Measurements from ENCODE around the gene ARID5B.

Gene ARID5B

DNA sequence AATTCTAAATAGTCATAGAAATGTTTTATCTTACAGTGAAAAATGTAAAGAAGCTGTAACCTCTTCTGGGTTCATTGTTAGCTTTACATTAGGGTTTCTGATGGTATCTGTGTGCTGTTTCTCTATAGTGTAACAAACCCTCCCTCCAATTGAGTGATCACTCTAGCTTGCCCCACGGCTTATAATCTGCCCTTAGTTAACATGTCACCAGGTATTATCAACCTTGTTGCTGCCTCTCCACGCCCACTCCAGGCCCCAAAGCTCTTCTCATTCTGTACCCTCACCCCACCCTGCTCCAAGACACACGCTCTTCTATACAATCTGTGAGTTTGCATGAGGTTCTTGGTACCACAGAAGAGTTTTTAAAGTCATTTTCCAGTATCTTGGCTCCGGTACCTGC is 139.4 kb downstream of the ARID5B start:
- TF ChIP-seq, protein P1, sequence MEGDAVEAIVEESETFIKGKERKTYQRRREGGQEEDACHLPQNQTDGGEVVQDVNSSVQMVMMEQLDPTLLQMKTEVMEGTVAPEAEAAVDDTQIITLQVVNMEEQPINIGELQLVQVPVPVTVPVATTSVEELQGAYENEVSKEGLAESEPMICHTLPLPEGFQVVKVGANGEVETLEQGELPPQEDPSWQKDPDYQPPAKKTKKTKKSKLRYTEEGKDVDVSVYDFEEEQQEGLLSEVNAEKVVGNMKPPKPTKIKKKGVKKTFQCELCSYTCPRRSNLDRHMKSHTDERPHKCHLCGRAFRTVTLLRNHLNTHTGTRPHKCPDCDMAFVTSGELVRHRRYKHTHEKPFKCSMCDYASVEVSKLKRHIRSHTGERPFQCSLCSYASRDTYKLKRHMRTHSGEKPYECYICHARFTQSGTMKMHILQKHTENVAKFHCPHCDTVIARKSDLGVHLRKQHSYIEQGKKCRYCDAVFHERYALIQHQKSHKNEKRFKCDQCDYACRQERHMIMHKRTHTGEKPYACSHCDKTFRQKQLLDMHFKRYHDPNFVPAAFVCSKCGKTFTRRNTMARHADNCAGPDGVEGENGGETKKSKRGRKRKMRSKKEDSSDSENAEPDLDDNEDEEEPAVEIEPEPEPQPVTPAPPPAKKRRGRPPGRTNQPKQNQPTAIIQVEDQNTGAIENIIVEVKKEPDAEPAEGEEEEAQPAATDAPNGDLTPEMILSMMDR (conservative IDR thresholded peaks at IDR 0.05) = no peak
- no peak overlapping the region for H3K27ac ChIP-seq

DNA sequence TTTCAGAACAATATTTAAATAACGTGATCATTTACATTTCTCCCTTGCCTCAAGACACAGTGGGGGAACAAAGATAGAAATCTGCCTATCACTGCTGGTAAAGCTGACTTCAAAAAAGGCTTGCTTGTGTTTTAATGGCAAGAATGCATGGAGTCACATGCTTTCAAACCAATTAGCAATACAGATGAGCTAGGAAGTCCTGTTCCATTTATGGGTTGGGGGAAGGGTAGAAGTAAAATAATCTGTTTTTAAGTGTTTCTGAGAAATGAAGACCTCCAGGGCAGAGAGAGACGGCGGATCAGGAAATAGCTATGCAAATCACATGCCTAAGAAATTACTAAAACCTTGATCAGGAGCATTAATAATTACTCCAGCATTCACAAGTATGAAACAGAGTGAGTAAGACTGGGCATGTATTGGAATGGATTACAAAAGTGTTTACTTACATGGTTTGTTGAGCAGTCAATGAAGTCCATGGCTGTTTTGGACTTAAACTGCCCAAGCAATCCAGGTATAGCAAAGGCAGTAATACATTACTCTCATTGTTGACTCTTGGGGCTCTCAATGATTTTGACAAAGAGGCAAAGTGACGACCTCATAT is 142.0 kb downstream of the ARID5B start:
- TF ChIP-seq, protein P1 (conservative IDR thresholded peaks at IDR 0.05) = no peak
- H3K27ac ChIP-seq = no peak overlapping the region

DNA sequence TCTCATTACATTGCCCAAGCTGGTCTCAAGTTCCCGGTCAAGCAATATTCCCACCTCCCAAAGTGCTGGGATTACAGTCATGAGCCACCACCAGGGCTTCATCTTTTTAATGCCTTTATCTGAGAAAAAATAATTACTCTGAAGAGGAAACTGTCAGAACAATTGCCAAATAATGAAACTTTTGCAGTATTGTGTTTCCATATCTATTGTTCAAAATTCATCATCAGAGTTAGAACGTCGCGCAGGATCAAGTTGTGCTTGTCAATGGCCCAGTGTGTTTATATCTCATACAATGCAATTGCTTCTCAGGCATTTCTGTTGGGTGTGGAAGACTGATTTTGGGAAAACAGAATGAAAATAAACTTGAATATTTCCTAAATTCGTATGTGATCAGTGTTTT is 143.1 kb downstream of the ARID5B start:
- H3K27ac ChIP-seq = no peak overlapping the region
- TF ChIP-seq, protein P1 (conservative IDR thresholded peaks at IDR 0.05) = no peak

DNA sequence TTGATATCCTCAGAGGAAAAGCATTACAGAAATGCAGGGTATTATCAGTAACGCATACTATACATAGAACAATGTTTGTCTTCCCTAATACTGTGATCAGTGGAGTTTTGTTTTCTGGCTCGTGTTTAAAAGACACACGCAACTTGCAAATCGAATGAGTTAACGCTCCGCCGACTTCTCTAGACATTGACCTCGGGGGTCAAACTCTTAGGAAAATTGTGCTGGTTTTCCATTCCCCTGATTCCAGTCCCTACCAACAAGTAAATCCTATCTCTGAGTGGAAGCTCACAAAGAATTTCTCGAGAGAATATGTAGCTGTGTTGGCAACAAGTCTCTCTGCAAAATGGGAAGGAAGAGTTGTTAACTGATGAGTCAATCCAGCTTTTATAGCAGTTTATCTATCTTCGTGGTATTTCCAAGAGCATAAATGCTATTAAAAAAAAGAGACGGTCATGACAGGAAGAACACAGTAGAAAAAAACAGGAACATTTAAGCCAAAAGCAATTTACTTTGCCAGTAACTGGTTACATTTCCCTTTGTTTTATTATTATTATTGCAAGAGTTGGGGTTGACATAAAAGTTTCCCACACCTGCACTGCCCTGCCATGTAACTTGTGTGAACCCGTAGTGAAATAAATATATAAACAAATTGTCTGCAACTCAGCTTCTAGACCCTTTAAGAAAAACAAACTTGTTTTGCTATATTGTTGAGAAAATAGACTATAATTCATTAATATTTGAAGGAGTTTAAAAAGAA is 144.4 kb downstream of the ARID5B start:
- peak overlapping the region; percentile 61 for H3K27ac ChIP-seq
- TF ChIP-seq, protein P1 (conservative IDR thresholded peaks at IDR 0.05) = no peak

DNA sequence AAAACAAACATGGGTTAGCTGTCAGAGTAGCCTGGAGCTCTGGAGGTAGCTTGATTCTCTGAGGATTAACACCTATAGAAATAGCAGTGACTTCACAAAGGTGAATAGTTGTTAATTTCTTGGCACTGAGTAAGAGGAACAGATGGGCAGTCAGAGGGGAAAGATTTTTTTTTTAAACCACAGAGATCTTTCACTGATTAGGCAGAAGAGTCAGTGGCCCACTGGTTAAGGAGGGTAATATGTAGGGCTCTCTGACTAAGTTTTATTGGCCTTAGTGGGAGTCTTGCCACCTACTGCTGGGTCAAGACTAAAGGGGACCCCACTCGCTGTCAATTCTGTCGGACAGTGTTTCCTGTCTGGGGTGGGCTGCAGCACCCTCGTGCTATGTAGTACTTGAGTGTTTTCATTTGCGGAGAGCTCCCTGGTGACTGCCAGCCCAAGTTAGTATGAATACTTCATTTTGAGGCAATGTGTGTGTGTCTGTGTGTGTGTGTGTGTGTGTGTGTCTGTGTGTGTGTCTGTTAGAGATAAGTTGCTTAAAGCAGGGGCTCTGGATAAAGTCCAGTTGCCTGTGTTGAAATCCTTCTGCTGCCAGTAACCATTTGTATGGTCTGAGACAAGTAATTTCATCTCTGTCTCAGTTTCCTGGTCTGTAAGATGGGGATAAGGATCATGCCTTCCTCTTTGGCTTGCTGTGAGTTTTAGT is 145.2 kb downstream of the ARID5B start:
- H3K27ac ChIP-seq = peak overlapping the region; percentile 61; the same call in 1 of the 2 replicates
- TF ChIP-seq, protein P1 (conservative IDR thresholded peaks at IDR 0.05) = no peak

DNA sequence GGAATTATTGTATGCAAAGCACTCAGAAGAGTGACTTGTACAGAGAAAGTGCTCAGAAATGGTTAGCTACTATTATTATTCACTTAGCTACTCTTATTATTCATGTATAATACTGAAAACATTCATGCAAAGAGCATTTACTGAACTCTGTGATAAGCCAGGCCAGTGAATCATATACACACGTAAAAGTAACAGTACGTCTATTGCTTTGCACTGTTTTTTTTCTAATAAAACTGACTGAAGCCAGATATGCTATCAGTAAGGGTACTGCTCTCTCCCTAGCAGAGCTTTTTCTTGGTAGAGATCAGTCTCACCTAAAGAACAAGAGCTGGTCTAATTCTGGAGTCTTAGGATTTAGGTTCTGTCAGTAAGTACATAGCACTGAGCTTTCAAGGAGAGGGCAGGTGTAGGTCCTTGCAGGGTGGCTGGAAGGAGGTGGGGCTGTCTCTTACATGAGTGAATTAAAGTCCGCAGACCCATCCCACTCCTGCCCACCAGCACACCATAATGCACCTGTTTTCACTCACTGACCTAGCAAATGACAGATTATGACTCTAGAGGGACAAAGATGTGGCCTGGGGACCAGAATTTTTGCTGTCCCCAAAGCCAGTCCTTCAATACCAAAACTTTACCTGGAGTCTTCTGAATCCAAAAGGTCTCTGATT is 145.9 kb downstream of the ARID5B start:
- TF ChIP-seq, protein P1 (conservative IDR thresholded peaks at IDR 0.05) = no peak
- H3K27ac ChIP-seq = peak overlapping the region; percentile 61; the same call in 1 of the 2 replicates

DNA sequence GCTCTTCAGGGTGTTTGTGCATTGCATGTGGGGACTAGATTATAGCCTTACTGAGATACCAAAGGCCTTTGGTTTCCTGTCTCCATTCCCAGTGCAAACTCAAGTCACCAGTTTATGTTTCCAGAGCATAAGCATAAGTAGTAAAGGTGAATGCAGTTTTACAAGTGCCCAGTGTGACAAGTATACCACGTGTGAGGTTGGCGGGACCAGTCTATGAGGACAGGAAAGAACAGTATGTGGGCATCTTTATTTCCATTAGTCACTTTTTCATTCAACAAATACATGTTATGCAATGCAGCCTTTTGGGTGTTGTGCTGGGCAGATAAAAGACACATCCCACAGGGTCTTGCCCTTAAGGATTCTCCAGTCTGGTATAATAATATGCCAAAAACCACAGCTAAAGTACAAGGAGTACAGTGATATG is 146.5 kb downstream of the ARID5B start:
- TF ChIP-seq, protein P1 (conservative IDR thresholded peaks at IDR 0.05) = no peak
- H3K27ac ChIP-seq = peak overlapping the region; percentile 61

Data from VCaP (cell line).